ENCODE results near the gene WDHD1.

DNA sequence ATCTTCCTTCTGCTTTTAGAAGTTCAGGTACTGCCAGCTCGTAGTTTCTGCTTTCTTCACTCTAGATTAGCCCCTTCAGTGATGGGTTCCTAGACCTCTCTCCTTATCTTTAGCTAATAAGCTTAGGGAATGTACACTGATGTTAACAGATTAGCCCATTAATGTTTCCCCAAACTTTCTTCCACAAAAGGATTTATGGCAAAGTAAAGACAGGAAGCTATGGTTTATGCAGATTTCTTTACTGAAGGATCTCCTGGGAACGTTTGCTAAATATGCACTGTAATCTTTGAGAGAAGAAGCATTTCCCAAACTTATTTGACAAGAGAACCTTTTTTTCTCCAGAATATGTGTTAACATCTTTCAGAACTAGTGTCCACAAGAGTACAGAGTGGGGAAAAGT is 4.3 kb upstream of the WDHD1 start:
- TF ChIP-seq POLR2AphosphoS5 (IDR thresholded peaks at IDR 0.05; ENCODE audit: low read depth, low read length) = no peak
- no peak for TF ChIP-seq TAF1 (IDR thresholded peaks at IDR 0.05; ENCODE audit: borderline replicate concordance, insufficient read depth, low read length)
- no peak for TF ChIP-seq REST (IDR thresholded peaks at IDR 0.05; ENCODE audit: insufficient read depth in 1 of 2, low read depth in 2 of 2, low read length in 2 of 2)
- no peak for TF ChIP-seq SIN3A (IDR thresholded peaks at IDR 0.05; ENCODE audit: borderline replicate concordance, insufficient read depth, low read length)
- no peak for TF ChIP-seq FOXP2 (optimal IDR thresholded peaks at IDR 0.05; ENCODE audit: borderline replicate concordance, extremely low read depth, extremely low read length, insufficient read depth)
